ENCODE results near the gene ADAMTS2. TPM values are rescaled to one million over a fixed set of nuclear protein-coding genes. Genes with fewer than 3 reads are reported as not detected.

ADAMTS2 gene
- total and polyA plus RNA-seq, 2 of the 4 experiments (the other 2 are of a cell fraction): 19.0 to 58.8 TPM

GRCh38 chr5:179322071-179323025 lies 22.9 kb downstream of the ADAMTS2 start:
- Histone ChIP-seq H3K4me2 (ENCODE audit: low read depth, low read length) (no peak overlapping the region), H3K56ac (ENCODE audit: extremely low read depth, insufficient read depth, low read length) (no peak overlapping the region), H2AFZ (replicated peaks; ENCODE audit: low read length, poor library complexity) (peak overlapping the region; percentile 65), H3K4me3 (ENCODE audit: insufficient read depth, low read depth, low read length) (no peak overlapping the region), H3K36me3 (ENCODE audit: control insufficient read depth, insufficient read depth, low read length) (no peaks in the 10 kb centered on the region), H3K14ac (replicated peaks; ENCODE audit: low read depth, low read length) (0 out of 2 replicates have a peak overlapping the region, but pooled peaks have one; percentile 11), H3K4ac (ENCODE audit: low read depth, low read length) (no peak overlapping the region), H2BK15ac (ENCODE audit: low read depth, low read length) (no peak overlapping the region), H4K8ac (ENCODE audit: low read depth in 2 of 2, low read length in 2 of 2) (peak overlapping the region in 1 of 2 experiments; percentile 13; a peak in 1 of 4 replicates), H2AK5ac (ENCODE audit: low read depth, low read length) (peak overlapping the region; percentile 30; the same call in 1 of the 2 replicates), H3K79me1 (ENCODE audit: low read depth in 1 of 2, low read length in 2 of 2) (peaks cover 28 to 91% of the 10 kb centered on the region in 2 experiments), H4K5ac (ENCODE audit: low read depth, low read length) (no peak overlapping the region), H3K27ac (ENCODE audit: insufficient read depth, low read length) (no peak overlapping the region), H4K91ac (ENCODE audit: insufficient read depth, low read depth, low read length) (no peak overlapping the region), H2BK120ac (ENCODE audit: low read depth, low read length) (no peak overlapping the region), H3K9me3 (ENCODE audit: control insufficient read depth, insufficient read depth, low read length) (no peaks in the 10 kb centered on the region), H3K23ac (ENCODE audit: low read depth, low read length) (no peak overlapping the region), H2BK20ac (ENCODE audit: low read depth, low read length) (no peak overlapping the region), H4K20me1 (ENCODE audit: insufficient read depth, low read length) (peaks cover 38% of the 10 kb centered on the region), H3K9ac (ENCODE audit: low read depth, low read length) (no peak overlapping the region), H3K9me1 (ENCODE audit: insufficient read depth, low read length) (peaks cover 36% of the 10 kb centered on the region), H2BK5ac (ENCODE audit: low read depth, low read length, poor library complexity, severe bottlenecking) (no peak overlapping the region), H3K4me1 (ENCODE audit: control insufficient read depth, insufficient read depth, low read length) (peaks cover 17% of the 10 kb centered on the region), H3K18ac (ENCODE audit: low read depth, low read length) (no peak overlapping the region), H2AK9ac (replicated peaks; ENCODE audit: low read depth, low read length, poor library complexity) (peak overlapping the region; percentile 24), H3K27me3 (ENCODE audit: control insufficient read depth, insufficient read depth, low read length) (no peaks in the 10 kb centered on the region)
- WGBS, 2 experiments (ENCODE audit: extremely low coverage in 2 of 2, insufficient read length in 1 of 2): 71% methylated on average over 15 of the region's 32 CpGs; no CpG with 5 or more reads in 1 of the 2 experiments
- dilution Hi-C loops (cut with HindIII; ENCODE audit: low sequenced_read_pairs, unreplicated experiment): no loop called here
- intact Hi-C loops (cut with micrococcal nuclease): no loop called here
- DNase-seq (no peak), ATAC-seq (ENCODE audit: low read depth) (no peak)
- in situ Hi-C loops (cut with MboI; ENCODE audit: low sequenced_read_pairs): no loop called here
- POLR2A ChIA-PET (ENCODE audit: unreplicated experiment): no interaction called here
- TF ChIP-seq CEBPB (IDR thresholded peaks at IDR 0.05; ENCODE audit: low read depth, low read length) (0 out of 2 replicates have a peak, but pooled peaks have one; percentile 6), RAD21 (IDR thresholded peaks at IDR 0.05; ENCODE audit: low read length) (no peak), POLR2A (IDR thresholded peaks at IDR 0.05; ENCODE audit: low read depth, low read length) (no peak), MAFK (IDR thresholded peaks at IDR 0.05; ENCODE audit: low read depth, low read length) (no peak), CHD1 (IDR thresholded peaks at IDR 0.05; ENCODE audit: low read depth, low read length) (no peak), CTCF (conservative IDR thresholded peaks at IDR 0.05; ENCODE audit: low read depth, low read length) (no peak)
- no TSS peak for BruUV-seq (replicated peaks)
- CTCF ChIA-PET: no interaction called here
